Inferior parietal cortex (tissue), 1 donor: ENCODE results near the gene APOBEC2.
A peak's percentile ranks its signal among the peaks of the same experiment; 100 is the strongest.

Source experiments
- DNase-seq: peaks from one replicate; pipeline ENCODE4 v3.0.0-alpha.2; 2016; ENCODE audit errors: extremely low spot score

Gene APOBEC2

DNA sequence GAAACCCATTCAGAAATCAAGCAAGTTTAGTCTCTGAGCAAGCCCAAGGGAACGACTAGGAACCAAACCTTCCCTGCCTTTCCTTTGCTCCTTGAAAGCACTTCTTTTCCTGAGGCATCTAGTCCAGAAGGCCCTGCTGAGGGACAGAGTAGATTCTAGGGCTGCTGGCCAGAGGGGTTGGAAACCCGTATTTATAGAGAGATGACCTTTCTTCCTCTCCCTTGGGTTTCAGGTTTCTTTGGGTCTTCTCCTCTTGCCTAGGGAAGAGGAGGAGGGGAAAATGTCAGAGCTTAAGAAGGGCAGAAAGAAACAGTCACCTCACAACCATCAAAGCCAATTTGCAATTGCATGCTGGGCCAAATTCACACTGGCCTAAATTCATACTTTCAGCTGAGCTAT lies 5.8 kb downstream of the APOBEC2 start:
- no peak for DNase-seq

DNA sequence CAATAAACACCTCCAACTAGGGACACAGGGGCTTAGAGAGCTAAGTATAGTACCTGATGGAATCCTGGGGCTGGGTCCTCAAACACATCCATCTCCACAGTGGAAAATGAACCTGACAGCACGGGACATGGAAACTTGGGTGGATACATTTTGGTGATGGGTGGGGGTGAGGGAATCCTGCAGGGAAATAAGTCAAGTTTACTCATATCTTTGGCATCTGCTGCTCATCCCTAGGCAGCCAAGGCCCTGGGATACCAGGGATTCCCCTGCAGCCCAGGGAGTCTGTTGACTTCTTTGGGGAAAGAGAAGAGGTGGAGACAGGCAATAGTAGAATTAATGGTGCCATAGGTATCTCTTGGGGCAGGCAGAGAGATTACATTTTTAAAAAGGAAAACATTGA lies 6.6 kb downstream of the APOBEC2 start:
- DNase-seq: no peak

DNA sequence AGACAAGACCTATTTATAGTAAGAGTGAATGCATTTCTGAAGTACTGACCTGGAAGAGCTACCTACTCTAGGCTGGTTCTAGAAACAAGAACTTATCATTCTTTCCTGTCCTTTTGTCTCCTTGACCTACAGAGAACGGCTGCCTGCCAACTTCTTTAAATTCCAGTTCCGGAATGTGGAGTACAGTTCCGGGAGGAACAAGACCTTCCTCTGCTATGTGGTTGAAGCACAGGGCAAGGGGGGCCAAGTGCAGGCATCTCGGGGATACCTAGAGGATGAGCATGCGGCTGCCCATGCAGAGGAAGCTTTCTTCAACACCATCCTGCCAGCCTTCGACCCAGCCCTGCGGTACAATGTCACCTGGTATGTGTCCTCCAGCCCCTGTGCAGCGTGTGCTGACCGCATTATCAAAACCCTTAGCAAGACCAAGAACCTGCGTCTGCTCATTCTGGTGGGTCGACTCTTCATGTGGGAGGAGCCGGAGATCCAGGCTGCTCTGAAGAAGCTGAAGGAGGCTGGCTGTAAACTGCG lies 8.3 kb downstream of the APOBEC2 start:
- DNase-seq: no peak

DNA sequence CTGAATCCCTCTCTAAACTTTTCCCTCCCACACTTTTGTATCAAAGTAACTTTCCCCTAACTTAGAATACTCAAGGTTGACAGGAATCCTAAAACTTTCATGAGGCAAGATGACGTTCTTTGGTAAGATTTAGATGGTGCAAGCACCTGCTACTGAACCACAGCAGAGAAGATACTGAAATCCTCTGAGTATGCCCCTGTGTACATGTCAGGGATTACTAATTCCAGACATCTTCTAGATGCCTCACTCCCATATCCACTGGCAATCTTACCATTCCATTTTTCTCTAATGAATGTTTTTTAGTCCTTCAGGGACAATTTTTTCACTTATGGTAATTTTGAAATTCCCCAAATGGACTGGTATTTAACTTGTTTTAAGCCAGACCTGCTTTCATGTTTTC lies 9.1 kb downstream of the APOBEC2 start:
- no peak for DNase-seq

DNA sequence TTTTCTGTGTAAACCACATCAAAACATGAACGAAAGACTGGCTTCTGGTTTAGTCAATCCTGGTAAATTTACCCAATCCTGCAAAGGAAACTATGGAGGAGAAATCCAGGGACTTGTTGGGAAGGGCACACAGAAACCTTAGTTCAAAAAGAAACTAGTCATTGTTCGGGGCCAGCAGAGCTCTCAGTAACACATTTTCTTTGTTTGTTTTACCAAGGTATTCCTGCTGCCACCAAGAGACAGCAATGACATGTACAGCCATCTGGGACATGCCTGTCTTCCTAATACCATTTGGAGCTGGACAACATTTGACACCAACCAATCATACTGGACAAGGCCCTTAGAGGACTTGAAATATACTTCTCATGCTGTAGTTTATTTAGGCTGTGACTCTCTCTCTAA lies 10.9 kb downstream of the APOBEC2 start:
- no peak for DNase-seq

DNA sequence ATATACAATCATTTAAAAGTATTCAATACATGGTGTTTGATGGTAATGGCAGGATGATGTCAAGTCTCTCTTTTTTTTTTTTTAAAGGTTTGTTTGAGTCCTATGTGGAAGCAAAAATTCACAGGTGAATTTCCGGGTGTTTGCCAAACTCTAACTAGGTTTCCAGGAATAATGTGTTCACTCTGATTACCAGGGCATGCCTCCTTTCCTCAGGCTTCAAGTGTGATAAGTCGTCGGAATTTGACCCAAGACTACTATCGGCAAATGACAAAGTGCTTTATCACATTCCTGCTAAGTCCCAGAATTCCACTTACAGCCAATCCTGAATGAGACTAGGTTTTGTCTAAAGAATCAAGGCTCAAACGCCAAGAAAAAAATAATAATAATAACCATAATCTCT lies 11.8 kb downstream of the APOBEC2 start:
- no peak for DNase-seq

DNA sequence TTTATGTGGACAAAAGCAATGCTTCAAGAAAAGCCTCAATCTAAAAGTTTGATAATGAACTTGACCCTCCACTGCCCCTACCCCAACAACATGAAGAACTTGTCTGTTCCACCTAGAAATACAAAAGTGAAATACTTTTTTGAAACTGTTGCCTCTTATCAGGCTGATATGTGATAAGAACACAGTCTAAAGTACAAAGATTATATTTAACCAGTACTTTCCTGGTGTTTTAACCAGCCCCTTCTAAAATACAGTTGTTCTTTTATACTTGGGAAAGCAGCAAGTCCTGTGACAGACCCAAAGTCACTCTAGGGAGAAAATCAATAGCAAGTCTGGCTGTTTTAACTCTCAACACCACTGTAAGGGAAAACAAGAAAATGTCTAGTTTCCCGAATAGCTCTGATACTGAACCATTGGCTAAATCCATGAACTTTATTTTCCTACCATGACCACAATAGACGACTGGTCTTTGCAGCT lies 12.6 kb downstream of the APOBEC2 start:
- no peak for DNase-seq

DNA sequence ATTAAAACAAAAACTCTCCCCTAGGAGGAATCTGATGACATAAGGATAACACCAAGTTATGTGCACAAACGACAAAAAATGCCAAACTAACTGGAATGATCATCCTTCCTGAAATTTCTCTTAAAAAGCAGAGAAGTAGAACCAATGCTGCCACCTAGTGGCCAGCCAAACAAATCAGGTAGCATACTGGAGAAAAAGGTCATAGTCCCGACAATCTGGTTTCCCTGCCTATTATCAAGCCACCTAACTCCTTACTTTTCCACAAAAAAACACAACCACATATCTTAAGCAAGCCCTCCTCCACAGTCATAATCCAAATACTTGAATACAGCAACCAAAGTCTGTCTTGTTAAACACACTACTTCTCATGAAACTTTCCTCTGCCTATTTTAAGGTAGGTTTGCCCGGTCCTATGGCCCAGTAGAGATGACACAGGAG lies 13.9 kb downstream of the APOBEC2 start:
- peak; percentile 89 for DNase-seq

DNA sequence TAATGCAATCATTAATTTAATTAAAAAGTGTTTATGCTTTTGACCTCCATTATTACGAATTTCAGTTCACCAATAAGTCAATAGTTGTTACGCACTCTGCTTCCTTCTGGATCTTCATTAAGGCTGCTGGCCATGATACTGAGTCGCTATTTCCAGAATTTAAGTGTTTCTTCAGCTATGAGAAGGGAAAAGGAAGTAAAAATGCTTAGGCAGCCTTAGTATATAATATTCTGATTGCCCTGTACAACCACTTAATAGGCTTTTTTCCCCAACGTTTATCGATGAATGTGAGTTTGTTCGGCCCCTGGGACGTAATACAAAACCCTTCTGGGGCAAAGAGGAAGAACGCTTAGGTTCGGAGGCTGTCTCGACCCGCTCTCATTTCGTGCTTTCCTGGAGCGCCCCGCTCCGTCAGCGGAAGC lies 18.5 kb downstream of the APOBEC2 start:
- DNase-seq: no peak

DNA sequence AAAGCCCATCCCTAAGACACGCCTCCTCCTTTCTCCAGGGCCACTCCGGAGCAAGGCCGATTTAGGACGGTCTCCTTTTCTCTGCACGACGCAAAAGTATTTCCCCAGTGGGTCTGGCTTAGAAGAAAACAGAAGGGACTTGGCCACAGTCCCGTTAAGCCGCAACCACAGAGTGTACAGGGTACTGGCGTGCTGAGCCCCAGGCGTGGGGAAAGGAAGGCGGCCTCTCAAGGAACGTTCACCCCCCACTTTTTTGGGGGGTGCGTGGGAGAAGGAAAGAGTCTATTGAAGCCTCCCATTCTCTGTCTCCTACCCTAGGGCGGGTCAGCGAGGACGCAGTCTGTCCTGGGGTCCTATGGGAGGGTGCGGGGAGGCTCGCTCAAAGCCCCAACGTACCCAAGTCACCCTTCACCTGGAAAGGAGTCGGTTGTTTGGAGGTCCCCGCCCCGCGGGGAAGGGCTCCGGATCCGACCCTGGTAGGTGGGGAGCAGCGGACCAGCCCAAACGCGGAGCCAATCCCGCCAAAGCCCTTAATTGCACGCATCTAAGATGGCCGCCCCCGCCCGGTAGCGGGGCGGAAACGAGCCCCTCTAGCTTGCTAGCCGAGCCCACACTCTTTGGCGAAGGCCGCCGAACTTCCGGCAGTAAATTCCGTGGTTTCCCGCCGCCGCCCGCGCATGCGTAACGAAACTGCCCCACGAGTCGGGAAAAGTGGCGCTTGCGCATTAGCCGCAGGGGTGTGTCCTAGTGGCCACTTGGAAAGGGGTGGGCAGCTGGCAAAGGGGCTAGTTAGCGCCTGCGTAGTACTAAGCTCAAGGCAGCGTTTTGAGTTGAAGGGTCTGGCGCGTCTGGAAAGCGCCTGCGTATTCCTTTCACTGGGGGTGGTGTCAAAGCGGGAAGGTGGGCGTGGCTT lies 19.2 kb downstream of the APOBEC2 start, which contains the start of gene OARD1:
TSS of gene OARD1 (minus strand) at position 434 of the 913 bp plus-strand sequence. CDS start 722 bp downstream, outside the sequence.
- peak; percentile 99 for DNase-seq

DNA sequence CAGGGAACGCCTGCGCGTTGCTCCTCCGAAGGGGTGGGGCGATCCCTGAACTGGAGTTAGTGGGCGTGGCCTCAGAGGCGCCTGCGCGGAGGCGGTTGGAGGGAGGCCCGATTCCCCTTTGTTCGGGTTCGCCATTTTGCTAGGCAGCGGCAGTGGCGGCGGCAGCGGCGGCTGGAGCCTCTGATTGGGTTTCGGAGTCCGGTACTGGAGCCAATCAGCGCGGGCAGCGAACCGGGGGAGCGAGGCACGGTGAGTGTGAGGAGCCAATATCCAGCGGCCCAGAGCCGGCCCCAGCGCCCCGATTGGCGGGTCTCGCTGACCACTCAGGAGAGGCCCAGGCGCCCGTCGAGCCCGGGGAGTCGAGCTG lies 19.8 kb downstream of the APOBEC2 start, which contains the start of gene NFYA:
TSS of gene NFYA (plus strand) at position 139 of the 367 bp plus-strand sequence. CDS start 6,116 bp downstream, outside the sequence.
- DNase-seq: no peak

DNA sequence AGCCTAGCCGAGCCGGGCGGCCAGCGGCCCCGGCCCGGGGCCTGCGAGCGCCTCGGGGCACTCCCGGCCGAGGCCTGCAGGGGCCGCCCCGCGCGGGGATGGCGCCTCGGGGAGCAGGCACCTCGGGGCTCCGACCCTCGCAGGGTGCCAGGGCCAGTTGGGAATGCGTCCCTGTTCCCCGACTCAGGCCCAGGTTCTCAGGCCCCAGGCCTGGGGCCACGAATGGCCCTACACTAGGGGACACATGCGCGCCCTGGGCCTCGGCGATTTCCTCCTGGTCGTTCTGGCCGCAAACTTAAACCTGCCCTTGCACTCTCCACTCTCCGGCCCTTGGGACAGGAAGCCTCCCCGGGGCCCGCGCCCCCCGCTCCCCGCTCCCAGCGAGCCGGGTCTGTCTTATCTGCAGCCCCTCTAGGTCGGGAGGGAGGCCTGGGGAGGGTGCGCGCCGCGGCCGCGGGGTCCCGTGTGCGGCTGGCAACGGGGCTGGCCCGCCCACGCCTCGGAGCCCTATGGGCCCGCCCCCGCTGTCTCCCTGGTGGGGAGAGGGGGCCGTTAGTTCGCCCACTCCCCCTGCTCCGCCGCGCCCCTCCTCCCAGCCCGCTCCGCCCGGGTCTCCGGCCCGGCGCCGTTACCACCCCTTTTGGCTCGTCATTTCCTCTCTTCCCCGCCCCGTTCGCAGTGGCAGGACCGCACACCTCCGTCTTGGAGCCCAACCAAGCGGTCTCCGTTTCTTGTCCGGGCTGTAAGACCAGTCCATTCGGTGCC lies 20.4 kb downstream of the APOBEC2 start:
- DNase-seq: peak; percentile 62

DNA sequence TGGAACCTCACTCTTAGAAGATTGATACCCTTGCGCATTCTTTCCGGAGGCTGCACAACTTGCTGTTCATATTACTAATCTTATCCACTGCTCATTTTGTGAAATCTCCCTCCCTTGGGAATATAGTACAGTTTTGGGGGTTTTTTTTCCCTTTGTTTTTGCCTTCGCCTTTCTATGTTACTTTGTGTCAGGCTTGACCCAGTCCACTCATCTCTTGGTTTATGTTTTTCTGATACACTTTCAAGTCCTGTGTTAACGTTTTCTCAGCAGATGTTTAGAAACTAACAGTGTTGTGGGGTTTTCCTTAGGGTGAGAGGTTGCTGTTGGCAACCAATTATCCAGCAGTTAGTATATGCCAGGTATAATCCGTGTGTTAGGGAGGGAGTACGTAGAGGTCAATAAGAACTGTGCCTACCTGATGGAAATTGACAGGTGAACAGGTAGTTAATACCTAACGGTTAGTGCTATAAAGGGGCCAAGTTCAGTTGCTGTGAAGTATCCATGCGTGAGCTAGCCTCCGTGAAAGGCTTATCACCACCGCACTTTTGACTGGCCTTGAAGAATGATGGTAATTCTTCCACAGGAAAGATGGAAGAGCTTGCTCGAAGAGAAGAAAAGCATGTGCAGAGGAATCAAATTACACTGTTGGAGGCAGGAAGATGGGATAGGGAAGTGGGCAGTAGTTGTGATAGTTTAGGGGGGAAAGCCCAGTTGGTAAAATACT lies 21.1 kb downstream of the APOBEC2 start:
- DNase-seq: peak; percentile 26

DNA sequence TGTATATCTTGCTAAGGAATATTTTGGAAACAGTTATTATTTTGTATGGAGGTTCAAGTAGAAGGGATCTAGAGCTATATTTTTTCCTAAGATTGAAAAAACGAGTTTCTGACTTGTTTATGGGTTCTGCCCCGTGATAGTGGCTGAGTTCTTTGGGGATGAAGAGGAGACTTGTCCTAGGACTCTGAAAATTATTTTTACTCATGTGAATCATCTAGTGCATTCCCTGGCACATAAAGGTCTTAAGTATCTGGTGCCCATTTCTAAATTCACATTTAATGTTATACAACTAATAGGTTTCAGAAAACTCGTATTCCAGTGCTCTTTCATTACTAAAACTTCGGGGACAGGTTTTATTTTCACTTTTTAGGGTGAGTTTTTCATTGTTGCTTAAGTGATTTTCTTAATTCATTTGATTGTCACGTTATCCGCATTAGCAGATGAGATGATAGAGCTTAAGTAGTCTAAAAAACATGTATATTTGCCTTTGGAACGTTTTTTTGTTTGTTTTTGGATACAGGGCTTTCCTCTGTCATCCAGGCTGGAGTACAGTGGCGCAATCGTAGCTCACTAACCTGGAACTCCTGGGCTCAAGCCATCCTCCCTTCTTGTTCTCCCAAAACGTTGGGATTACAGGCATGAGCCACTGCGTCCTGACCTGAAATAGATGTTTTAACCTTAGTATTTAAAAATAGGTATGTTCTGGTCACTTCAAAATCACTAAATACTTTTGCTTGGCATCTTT lies 21.9 kb downstream of the APOBEC2 start:
- no peak for DNase-seq

DNA sequence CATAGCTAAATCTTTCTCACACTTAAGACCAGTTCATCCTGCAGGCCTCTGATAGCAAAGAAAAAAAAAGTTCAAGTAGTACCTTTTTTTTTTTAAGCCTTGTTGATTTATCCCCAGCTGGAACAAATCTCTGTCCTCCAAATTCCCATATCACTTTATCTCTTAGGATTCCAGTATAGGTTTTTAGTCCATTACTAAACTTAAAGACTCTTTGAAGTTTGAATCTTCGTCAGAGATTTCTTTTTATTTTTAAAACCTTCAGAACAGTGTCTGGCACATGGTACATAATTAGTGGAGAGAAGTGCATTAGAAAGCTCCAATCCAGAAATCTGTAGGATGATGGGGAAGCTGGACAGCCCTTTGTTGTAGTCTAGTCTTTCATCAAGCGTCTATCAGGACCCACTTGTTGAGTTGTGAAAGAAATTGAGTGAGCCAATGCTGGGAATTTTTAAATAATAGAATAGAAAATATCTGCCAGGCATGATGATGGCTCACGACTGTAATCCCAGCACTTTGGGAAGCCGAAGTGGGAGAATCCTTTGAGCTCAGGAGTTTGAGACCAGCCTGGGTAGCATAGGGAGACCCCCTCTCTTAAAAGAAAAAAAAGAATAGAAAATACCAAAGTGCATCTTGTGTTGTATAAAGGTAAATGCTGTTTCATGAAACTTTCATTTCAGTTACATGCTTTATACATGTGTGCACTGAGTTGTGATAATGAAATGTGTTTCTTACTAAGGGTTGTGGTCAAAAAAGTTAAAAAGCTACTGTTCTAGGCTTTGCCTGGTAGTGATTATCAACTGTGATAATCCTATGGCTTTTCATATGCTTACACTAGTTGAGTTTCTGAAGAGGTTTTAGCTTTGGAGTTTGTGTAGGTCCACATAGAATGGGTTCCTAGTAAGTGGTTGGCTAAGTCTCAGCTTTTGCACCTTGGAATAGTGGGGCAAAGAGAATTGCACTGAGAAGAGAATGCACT lies 22.9 kb downstream of the APOBEC2 start:
- DNase-seq: no peak

DNA sequence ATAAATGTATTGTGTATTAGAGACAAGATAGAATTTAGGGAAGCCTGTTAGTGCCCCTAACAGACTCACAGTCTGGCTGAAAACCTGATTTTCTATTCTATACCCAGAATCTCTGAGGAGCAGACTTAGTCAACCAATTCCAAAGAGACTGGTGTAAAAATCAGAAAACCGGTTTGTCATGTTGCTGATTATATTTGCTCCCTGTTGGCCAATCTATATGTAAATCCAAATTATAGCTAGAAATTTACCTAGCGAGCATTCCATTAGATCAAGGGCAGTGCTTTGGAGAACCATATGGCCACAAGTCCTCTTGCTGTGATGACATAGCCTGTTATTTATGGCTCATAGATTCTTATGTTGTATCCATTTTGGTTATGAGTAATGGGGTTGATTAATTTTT lies 24.5 kb downstream of the APOBEC2 start:
- DNase-seq: no peak

DNA sequence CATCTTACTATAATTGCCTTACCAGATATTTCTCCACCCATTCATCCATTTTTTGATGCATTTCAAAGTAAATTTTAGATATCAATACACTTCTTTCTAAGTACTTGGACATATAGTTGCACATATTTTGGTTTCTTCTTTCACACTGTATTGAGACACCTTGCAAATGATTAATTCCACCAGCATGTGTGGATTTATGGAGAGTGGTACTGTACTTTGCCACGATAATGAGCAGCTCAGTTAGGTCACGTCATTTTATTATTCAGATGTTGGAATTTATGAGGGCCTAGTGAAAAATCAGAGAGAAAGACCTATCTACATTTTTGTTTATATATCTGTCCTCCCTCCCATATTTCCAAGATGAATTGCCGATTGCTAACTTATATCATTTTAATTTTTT lies 25.1 kb downstream of the APOBEC2 start:
- DNase-seq: no peak

DNA sequence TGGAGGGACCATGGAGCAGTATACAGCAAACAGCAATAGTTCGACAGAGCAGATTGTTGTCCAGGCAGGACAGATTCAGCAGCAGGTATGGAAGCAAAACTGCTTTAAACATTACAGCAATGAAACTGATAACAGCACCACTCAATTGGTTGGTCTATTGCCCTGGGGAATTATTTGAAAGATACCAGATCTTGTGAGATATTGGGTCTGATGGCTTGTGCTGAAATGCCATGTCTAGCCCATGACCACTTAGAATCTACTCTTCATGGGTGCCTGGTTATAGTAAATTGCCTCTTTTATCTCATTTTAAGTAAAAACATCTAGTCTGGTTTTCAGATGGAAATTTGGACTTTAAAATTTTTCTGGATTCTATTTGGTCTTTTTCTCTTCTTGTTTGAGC lies 26.1 kb downstream of the APOBEC2 start:
- DNase-seq: no peak

DNA sequence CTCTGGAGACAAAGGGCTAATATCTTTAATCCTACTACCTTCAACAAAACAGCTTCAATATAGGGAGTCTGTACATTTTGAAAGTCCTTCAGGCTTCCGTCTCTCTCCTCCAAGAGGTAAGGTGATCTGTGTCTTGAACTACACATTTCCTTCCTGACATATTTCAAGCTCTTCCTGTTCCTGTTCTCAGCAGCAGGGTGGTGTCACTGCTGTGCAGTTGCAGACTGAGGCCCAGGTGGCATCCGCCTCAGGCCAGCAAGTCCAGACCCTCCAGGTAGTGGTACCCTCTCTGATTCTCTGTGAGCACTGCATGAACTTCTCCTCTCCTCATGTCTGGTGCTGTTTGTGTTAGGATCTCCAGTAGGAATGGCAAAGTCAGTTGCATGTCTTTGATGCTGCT lies 27.6 kb downstream of the APOBEC2 start:
- no peak for DNase-seq

DNA sequence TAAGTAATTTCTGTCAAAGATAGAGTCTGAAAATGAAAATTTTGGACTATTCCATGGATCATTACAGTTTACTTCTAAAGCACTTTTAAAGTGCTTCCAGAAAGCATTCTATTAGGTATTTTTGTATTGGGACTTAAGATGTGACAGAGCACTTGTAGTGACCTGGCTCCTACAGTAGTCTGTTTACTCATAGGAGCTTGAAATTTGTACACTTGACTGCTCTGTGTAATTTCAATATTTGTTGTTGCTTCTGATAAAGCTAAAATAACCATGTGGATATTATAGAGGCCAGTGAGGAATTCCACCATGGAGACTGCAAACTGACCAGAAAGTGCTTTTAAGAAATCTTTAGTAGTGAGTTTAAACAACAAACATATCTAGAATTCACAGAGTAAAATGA lies 30.1 kb downstream of the APOBEC2 start:
- DNase-seq: no peak
